ENCODE results near the gene C11orf98. TPM values are rescaled to one million over a fixed set of nuclear protein-coding genes. Genes with fewer than 3 reads are reported as not detected.

C11orf98 gene
- 100 to 1,000 TPM in 1 of 2 donors, 10 to 100 TPM in 1; 57.9 to 105 TPM for total RNA-seq

DNA sequence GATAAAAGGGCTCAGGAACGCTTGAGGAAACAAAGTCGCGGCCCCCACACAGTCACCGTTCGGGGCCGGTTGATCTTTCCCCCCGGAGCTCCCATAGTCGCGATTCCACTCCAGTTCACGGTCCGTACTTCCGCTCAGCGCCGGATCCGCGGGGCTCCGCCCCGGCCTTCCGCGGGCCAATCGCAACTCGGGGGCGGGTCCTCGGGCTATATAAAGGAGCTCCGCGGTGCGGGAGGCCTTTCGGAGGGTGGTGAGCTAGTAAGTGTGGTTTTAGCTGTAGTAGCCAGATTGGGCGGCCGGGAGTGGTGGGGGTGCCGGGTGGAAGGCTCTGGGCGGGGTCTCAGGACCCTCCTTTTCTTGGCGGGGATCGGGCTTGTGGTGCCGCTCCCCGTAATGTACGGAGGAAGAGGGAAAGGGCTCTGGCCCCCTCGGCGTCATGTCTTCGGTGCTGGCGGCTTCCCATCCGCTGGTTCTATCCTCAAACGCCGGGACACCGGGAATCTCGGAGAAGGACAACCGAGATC lies at the start of gene C11orf98, which contains the start of gene CSKMT:
C11orf98 (minus strand) TSS at position 136 of the 524 bp plus-strand sequence; CDS start at position 95, 41 bp downstream.
CSKMT (plus strand) TSS at position 238 of the 524 bp plus-strand sequence. CDS start 568 bp downstream, outside the sequence.
- Histone ChIP-seq H3K27me3 (no peaks in the 10 kb centered on the region), H3K4me3 (peak within 1 kb of the TSS; percentile 87), H3K36me3 (no peaks in the 10 kb centered on the region), H3K9me3 (no peaks in the 10 kb centered on the region), H3K9ac (ENCODE audit: low read depth in 2 of 2, low read length in 2 of 2) (peak within 1 kb of the TSS; percentile 89 to 99), H3K27ac (peak within 1 kb of the TSS; percentile 96), H3K4me1 (peaks cover 23% of the 10 kb centered on the region)
- peak; percentile 98 for DNase-seq
- TF ChIP-seq, protein P1, sequence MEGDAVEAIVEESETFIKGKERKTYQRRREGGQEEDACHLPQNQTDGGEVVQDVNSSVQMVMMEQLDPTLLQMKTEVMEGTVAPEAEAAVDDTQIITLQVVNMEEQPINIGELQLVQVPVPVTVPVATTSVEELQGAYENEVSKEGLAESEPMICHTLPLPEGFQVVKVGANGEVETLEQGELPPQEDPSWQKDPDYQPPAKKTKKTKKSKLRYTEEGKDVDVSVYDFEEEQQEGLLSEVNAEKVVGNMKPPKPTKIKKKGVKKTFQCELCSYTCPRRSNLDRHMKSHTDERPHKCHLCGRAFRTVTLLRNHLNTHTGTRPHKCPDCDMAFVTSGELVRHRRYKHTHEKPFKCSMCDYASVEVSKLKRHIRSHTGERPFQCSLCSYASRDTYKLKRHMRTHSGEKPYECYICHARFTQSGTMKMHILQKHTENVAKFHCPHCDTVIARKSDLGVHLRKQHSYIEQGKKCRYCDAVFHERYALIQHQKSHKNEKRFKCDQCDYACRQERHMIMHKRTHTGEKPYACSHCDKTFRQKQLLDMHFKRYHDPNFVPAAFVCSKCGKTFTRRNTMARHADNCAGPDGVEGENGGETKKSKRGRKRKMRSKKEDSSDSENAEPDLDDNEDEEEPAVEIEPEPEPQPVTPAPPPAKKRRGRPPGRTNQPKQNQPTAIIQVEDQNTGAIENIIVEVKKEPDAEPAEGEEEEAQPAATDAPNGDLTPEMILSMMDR (IDR thresholded peaks at IDR 0.05), result no peak
- intact Hi-C loops (cut with DNase I), result no loop called here

DNA sequence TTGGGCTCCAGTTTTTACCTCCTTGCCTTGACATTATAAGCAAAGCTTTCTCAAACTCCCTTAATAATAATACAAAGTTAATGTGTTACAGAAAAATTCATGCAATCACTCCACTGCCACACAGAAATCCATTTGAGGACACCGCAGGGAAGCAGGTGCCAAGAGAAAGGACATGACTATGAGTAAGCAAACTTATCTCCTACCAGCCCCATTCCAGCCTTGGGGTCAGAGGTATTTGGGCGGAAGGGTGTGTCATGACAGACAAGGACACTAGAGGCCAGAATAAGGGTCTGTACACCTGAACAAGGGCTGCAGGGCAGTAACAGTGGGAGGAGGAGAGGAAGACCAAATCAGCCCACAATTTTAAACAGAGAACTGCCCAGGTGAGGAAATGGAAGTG lies 48.3 kb upstream of the C11orf98 start:
- intact Hi-C loops (cut with DNase I), result loop anchor here (5.0 to 10.0 kb wide), 2 partner anchors 51 to 109 kb away; partner anchors contain the start of gene POLR2G
- Histone ChIP-seq H3K27me3 (no peaks in the 10 kb centered on the region), H3K4me1 (no peaks in the 10 kb centered on the region), H3K4me3 (no peak overlapping the region), H3K36me3 (peaks cover 25% of the 10 kb centered on the region), H3K9ac (ENCODE audit: low read depth in 2 of 2, low read length in 2 of 2) (peak overlapping the region in 1 of 2 donors; percentile 51), H3K9me3 (no peaks in the 10 kb centered on the region), H3K27ac (peak overlapping the region; percentile 41)
- DNase-seq, result peak; percentile 63
- TF ChIP-seq, protein P1 (IDR thresholded peaks at IDR 0.05), result no peak

DNA sequence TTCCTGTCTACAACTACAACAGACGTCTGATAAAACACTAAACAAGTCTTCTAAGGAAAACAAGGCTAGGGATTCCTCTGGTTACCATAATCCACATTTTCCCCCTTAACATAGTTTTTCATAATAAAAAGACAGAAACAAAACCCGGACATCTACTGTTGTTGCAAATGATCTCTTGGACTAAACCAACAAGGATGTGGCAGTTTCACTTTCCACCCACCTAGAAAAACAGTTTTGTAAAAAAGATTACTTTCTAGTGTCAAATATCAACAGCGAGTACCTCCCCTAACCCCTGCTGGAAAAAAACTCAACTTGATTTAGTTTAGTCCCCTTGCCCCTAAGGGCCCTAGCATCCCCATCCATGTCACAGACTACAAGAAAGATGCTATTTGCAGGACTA lies 47.9 kb upstream of the C11orf98 start:
- Histone ChIP-seq H3K27me3 (no peaks in the 10 kb centered on the region), H3K36me3 (peaks cover 24% of the 10 kb centered on the region), H3K4me1 (no peaks in the 10 kb centered on the region), H3K27ac (peak overlapping the region; percentile 41), H3K9me3 (no peaks in the 10 kb centered on the region), H3K4me3 (no peak overlapping the region), H3K9ac (ENCODE audit: low read depth in 2 of 2, low read length in 2 of 2) (peak overlapping the region in 1 of 2 donors; percentile 21)
- DNase-seq, result no peak
- TF ChIP-seq, protein P1 (IDR thresholded peaks at IDR 0.05), result no peak
- intact Hi-C loops (cut with DNase I), result loop anchor here (5.0 to 10.0 kb wide), 2 partner anchors 52 to 109 kb away; partner anchors contain the start of gene POLR2G

DNA sequence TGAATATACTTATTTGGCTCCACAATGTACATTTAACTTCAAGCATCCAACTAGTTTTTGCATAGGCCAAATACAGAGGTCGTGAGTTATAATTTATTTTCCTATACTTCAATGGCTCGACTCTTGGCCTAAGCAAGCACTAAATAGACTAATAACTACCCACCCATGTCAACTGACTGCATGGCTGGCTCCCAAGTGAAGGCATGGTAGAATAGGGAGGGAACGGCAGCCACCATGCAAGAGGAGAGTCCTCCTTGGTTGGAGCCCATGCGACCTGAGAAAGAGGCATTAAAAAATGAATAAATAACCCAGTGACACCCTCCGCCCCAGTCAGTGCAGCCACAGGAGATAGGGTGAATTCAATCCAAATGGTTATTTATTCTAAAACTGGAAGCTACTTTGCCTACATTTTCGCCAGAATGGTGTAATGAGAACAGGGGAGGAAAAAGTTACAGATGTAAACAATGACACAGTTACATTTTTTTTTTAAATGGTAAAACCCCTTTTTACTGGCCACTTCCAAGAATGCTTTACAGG lies 47.3 kb upstream of the C11orf98 start:
- H3K4me1 ChIP-seq, result no peaks in the 10 kb centered on the region
- TF ChIP-seq, protein P1 (IDR thresholded peaks at IDR 0.05), result no peak
- H3K27ac ChIP-seq, result no peak overlapping the region
- no peaks in the 10 kb centered on the region for H3K27me3 ChIP-seq
- no peak overlapping the region for H3K4me3 ChIP-seq
- H3K9ac ChIP-seq (ENCODE audit: low read depth in 2 of 2, low read length in 2 of 2), result peak overlapping the region in 1 of 2 donors; percentile 21
- DNase-seq, result no peak
- peaks cover 19% of the 10 kb centered on the region for H3K36me3 ChIP-seq
- no peaks in the 10 kb centered on the region for H3K9me3 ChIP-seq
- intact Hi-C loops (cut with DNase I), result loop anchor here (5.0 to 10.0 kb wide), 2 partner anchors 52 to 110 kb away; partner anchors contain the start of gene POLR2G

DNA sequence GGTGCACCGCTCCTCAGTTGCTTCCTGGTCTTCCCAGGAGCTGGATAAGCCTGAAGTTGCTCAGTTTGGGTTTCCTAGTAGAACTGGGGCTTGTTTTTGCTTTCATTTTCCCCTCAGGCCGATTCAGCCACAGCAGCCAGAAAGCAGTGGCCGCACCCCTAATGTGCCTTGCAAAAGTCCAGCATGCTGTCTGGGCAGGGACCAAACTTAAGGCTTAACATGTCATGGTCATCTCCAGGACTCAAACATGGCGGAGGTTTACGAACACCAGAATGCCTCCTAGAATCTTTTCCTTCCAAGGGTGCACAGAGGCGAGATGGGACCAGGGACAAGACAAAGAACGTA lies 45.0 kb upstream of the C11orf98 start:
- Histone ChIP-seq H3K27ac (peak overlapping the region; percentile 91), H3K36me3 (no peaks in the 10 kb centered on the region), H3K4me3 (peak overlapping the region; percentile 49), H3K9ac (ENCODE audit: low read depth in 2 of 2, low read length in 2 of 2) (peak overlapping the region; percentile 75 to 95), H3K27me3 (no peaks in the 10 kb centered on the region), H3K4me1 (peaks cover 8% of the 10 kb centered on the region), H3K9me3 (no peaks in the 10 kb centered on the region)
- TF ChIP-seq, protein P1 (IDR thresholded peaks at IDR 0.05), result no peak
- intact Hi-C loops (cut with DNase I), result loop anchor here (5.0 to 10.0 kb wide), 2 partner anchors 55 to 112 kb away; partner anchors contain the start of gene POLR2G
- DNase-seq, result peak; percentile 45
